Endothelial cell of umbilical vein (primary cell): ENCODE results near the gene PLPP3. TPM values are rescaled to one million over a fixed set of nuclear protein-coding genes. Genes with fewer than 3 reads are reported as not detected.

Experiments used
- BruUV-seq: library from RNA; stranded (reverse); fragments of 400-500 nt; replicated peaks from 2 replicates; lab custom pipeline; 2021; lab: Mats Ljungman, UMichigan
- CTCF ChIA-PET: fragments of 300-600, 350-600 bp; sonication (Branson Sonifier 250); formaldehyde crosslinking; loops from one replicate; lab custom pipeline; 2021; ENCODE audit warnings: antibody characterized with exemption, inconsistent platforms; lab: Charles Lee
- POLR2A ChIA-PET: fragments of 300-600, 350-600 bp; sonication (Branson Sonifier 250); formaldehyde crosslinking; loops from one replicate; lab custom pipeline; 2021; ENCODE audit warnings: antibody characterized with exemption, inconsistent platforms; lab: Charles Lee
- DNase-seq: peaks from one replicate; pipeline ENCODE4 v3.0.0-alpha.2; 2011; ENCODE audit warnings: low read depth, low spot score
- FAIRE-seq: peaks from 2 replicates; lab custom pipeline; 2011; peaks lifted over from hg19 to GRCh38; lab: Jason Lieb, UNC
- H2AFZ ChIP-seq: 2 replicates; pipeline ENCODE4 v1.6.0; 2012; ENCODE audit warnings: low read depth, low read length, control low read depth, inconsistent platforms
- H3K27ac ChIP-seq: 2 replicates; pipeline ENCODE4 v1.5.1; 2011; ENCODE audit warnings: low read depth, mild to moderate bottlenecking, control low read depth, low read length, moderate library complexity; ENCODE audit not compliant: insufficient read depth
- H3K27me3 ChIP-seq, 2 experiments: 2 replicates each; pipeline versions ENCODE4 v1.6.0 to v1.6.1; 2011; ENCODE audit warnings: low read length in 2 of 2, mixed read lengths in 1 of 2; ENCODE audit not compliant: control insufficient read depth in 2 of 2, insufficient read depth in 2 of 2
- H3K36me3 ChIP-seq, 2 experiments: 2 replicates in 1 of 2; 3 replicates in 1 of 2; pipeline ENCODE4 v1.5.1; 2011; ENCODE audit warnings: low read length in 2 of 2, mild to moderate bottlenecking in 1 of 2, moderate library complexity in 1 of 2; ENCODE audit not compliant: control insufficient read depth in 2 of 2, insufficient read depth in 2 of 2; ENCODE audit errors: extremely low read depth in 1 of 2
- H3K4me1 ChIP-seq: 3 replicates; pipeline ENCODE4 v1.5.1; 2011; ENCODE audit warnings: mild to moderate bottlenecking, low read length; ENCODE audit not compliant: control insufficient read depth, insufficient read depth; ENCODE audit errors: extremely low read depth
- H3K4me2 ChIP-seq: 2 replicates; pipeline ENCODE4 v1.6.1; 2011; ENCODE audit warnings: low read length, control low read depth, mixed read lengths; ENCODE audit not compliant: insufficient read depth
- H3K4me3 ChIP-seq, 3 experiments: fragments of 200-600 bp in 1 of 3; sonication (generic), shearing (Covaris generic) in 1 of 3; replicated peaks in 1 of 3; 2 replicates each; pipeline ENCODE4 v1.5.1; 2011 to 2016; ENCODE audit warnings: control low read depth in 3 of 3, low read length in 3 of 3, mild to moderate bottlenecking in 2 of 3, inconsistent platforms in 1 of 3, low read depth in 1 of 3, moderate library complexity in 1 of 3; ENCODE audit not compliant: insufficient read depth in 1 of 3
- H3K79me2 ChIP-seq: 2 replicates; pipeline ENCODE4 v1.6.0; 2012; ENCODE audit warnings: low read length, inconsistent platforms; ENCODE audit not compliant: control insufficient read depth, insufficient read depth
- H3K9ac ChIP-seq: replicated peaks from 2 replicates; pipeline ENCODE3; 2011; ENCODE audit warnings: low read length, control low read depth; ENCODE audit not compliant: insufficient read depth; ENCODE audit errors: extremely low read depth
- H3K9me1 ChIP-seq: replicated peaks from 3 replicates; pipeline ENCODE4 v1.6.0; 2011; ENCODE audit warnings: mild to moderate bottlenecking, low read length; ENCODE audit not compliant: control insufficient read depth, insufficient read depth; ENCODE audit errors: extremely low read depth
- H3K9me3 ChIP-seq: replicated peaks from 2 replicates; pipeline ENCODE4 v1.5.1; 2012; ENCODE audit warnings: low read length, inconsistent platforms; ENCODE audit not compliant: control insufficient read depth, insufficient read depth
- H4K20me1 ChIP-seq: replicated peaks from 2 replicates; pipeline ENCODE3; 2011; ENCODE audit warnings: mild to moderate bottlenecking, low read length; ENCODE audit not compliant: control insufficient read depth, insufficient read depth; ENCODE audit errors: extremely low read depth
- EZH2 ChIP-seq: IDR thresholded peaks from 2 replicates; pipeline ENCODE4 v1.6.1; 2012; ENCODE audit warnings: borderline replicate concordance, low read depth, mild to moderate bottlenecking, moderate library complexity, low read length, inconsistent platforms; ENCODE audit not compliant: severe bottlenecking
- POLR2A ChIP-seq: IDR thresholded peaks from 2 replicates; pipeline ENCODE4 v1.6.1; 2012; ENCODE audit warnings: low read depth, mild to moderate bottlenecking, control low read depth, low read length
- dilution Hi-C: fragments of 300-500 bp; cut with MboI; formaldehyde crosslinking; loops from one replicate; pipeline ENCODE4 v1.15.0; 2019; ENCODE audit warnings: low sequenced_read_pairs; ENCODE audit not compliant: extremely low pct_ligation_motif_present
- intact Hi-C: fragments of 100-400 bp; cut with micrococcal nuclease; formaldehyde crosslinking; loops from one replicate; pipeline ENCODE4 v1.10.0; 2022
- polyA plus RNA-seq, 4 experiments: library from polyadenylated mRNA; depleted of rRNA in 3 of 4; stranded (reverse) in 3 of 4; unstranded in 1 of 4; fragments of >200 nt; gene quantifications; 2 replicates each; pipeline versions ENCODE4 v1.2.1 to v1.2.3, GENCODE V29; 2011 to 2012; ENCODE audit warnings: missing spikeins in 1 of 4
- total RNA-seq: library from RNA; stranded (reverse); gene quantifications from 2 replicates; pipeline ENCODE4 v1.2.3, GENCODE V29; 2021
- TF ChIP-seq, protein P1 (sequence below): IDR thresholded peaks from 2 replicates; pipeline ENCODE4 v1.6.1; 2011; ENCODE audit not compliant: insufficient read depth, insufficient read length
- TF ChIP-seq, protein P2 (sequence below), 2 donors: IDR thresholded peaks; 1 replicate in 1 of 2; 2 replicates in 1 of 2; pipeline ENCODE4 v1.5.1; 2011; ENCODE audit warnings: low read length in 2 of 2, mild to moderate bottlenecking in 2 of 2, moderate library complexity in 2 of 2, control low read depth in 1 of 2, inconsistent platforms in 1 of 2, low read depth in 1 of 2; ENCODE audit not compliant: insufficient read depth in 1 of 2; ENCODE audit errors: extremely low read depth in 1 of 2

PLPP3 gene
- total and polyA plus RNA-seq, 2 donors (not counting 3 experiments of a cell fraction or from before 2014, with no cell fraction given): 11.3 to 14.1 TPM

DNA sequence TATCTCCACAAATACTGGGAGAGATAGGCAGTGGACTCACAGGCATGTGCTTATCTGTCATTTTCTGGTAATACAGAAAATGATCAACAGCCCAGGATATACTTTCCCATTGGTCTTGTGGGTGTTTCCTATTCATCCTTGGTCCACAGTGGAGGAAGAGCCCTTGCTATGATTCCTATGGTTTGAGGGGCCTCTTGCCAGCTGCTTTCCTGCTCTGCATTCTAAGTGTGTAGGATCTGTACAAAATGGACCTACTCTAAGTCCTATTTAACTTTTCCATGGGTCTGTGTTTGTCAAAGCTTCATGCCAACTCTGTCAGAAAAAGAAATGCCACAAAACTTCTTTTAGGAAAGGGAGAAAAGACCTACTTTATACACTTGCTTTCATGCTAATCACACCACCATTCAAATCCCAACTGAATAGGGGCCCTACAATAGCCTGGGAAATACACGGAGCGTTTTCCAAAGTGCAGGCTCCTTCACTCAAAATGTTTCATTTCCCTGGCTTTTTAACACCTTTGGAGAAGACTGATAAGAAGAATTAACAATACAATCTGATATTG lies 16.4 kb downstream of the PLPP3 start:
- Histone ChIP-seq H4K20me1 (no peaks in the 10 kb centered on the region), H3K4me1 (peaks cover 3% of the 10 kb centered on the region), H2AFZ (no peak overlapping the region), H3K79me2 (peaks cover 5% of the 10 kb centered on the region), H3K9me1 (no peaks in the 10 kb centered on the region), H3K4me2 (no peak overlapping the region), H3K36me3 (no peaks in the 10 kb centered on the region), H3K9ac (no peak overlapping the region), H3K4me3 (no peak overlapping the region), H3K27me3 (no peaks in the 10 kb centered on the region), H3K9me3 (no peaks in the 10 kb centered on the region), H3K27ac (no peak overlapping the region)
- TF ChIP-seq, protein P1, sequence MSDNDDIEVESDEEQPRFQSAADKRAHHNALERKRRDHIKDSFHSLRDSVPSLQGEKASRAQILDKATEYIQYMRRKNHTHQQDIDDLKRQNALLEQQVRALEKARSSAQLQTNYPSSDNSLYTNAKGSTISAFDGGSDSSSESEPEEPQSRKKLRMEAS: no peak
- TF ChIP-seq EZH2: no peak
- TF ChIP-seq POLR2A: no peak
- TF ChIP-seq, protein P2, sequence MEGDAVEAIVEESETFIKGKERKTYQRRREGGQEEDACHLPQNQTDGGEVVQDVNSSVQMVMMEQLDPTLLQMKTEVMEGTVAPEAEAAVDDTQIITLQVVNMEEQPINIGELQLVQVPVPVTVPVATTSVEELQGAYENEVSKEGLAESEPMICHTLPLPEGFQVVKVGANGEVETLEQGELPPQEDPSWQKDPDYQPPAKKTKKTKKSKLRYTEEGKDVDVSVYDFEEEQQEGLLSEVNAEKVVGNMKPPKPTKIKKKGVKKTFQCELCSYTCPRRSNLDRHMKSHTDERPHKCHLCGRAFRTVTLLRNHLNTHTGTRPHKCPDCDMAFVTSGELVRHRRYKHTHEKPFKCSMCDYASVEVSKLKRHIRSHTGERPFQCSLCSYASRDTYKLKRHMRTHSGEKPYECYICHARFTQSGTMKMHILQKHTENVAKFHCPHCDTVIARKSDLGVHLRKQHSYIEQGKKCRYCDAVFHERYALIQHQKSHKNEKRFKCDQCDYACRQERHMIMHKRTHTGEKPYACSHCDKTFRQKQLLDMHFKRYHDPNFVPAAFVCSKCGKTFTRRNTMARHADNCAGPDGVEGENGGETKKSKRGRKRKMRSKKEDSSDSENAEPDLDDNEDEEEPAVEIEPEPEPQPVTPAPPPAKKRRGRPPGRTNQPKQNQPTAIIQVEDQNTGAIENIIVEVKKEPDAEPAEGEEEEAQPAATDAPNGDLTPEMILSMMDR (IDR thresholded peaks at IDR 0.05; ENCODE audit: extremely low read depth in 1 of 2, insufficient read depth in 1 of 2, low read depth in 1 of 2, low read length in 2 of 2): no peak
- ChIA-PET POLR2A (no interaction called here), CTCF (interaction anchor here (1.5 to 3.7 kb wide), 2 partner anchors 14 to 17 kb away, joined by 4 to 18 read pairs; partner anchors contain the start of gene PLPP3)
- no TSS peak for BruUV-seq
- FAIRE-seq (no peak), DNase-seq (no peak)
- intact Hi-C loops: no loop called here
- dilution Hi-C loops: no loop called here
